Colon (tissue), 2 donors: Measurements from ENCODE around the gene MPV17.
"Not testable (repeated sequence)": the region's sequence is repeated elsewhere in the genome, so short reads cannot be mapped to it uniquely, and the experiment has no call there.

Experiments used
- FAIRE-seq: peaks from 2 replicates; lab custom pipeline; 2012; peaks lifted over from hg19 to GRCh38; lab: Jason Lieb, UNC
- donor health status: control.
- donor health status: control.

The MPV17 gene

GRCh38 chr2:27297195-27297594 is 25.7 kb downstream of the MPV17 start:
- FAIRE-seq, result no peak

- no peak for FAIRE-seq
Measured at GRCh38 chr2:27296481-27296880, 26.4 kb downstream of the MPV17 start.

- no peak for FAIRE-seq
Measured at GRCh38 chr2:27294928-27295327, 28.0 kb downstream of the MPV17 start.

- no peak for FAIRE-seq
Measured at GRCh38 chr2:27291865-27292264, 31.0 kb downstream of the MPV17 start.

GRCh38 chr2:27290549-27290948 is 32.3 kb downstream of the MPV17 start:
- FAIRE-seq, result no peak

- FAIRE-seq, result no peak
Measured at GRCh38 chr2:27288610-27289009, 34.3 kb downstream of the MPV17 start.

GRCh38 chr2:27285481-27285880 is 37.4 kb downstream of the MPV17 start:
- FAIRE-seq, result no peak

GRCh38 chr2:27284996-27285395 is 37.9 kb downstream of the MPV17 start:
- FAIRE-seq, result no peak

- FAIRE-seq, result no peak
Measured at GRCh38 chr2:27282892-27283291, 40.0 kb downstream of the MPV17 start.

GRCh38 chr2:27281855-27282559 is 40.9 kb downstream of the MPV17 start, which contains the start of gene TRIM54:
TRIM54 (plus strand) TSS chr2:27282429; CDS start chr2:27282732, 303 bp downstream.
- no peak for FAIRE-seq

- no peak for FAIRE-seq
Measured at GRCh38 chr2:27281442-27281841, 41.5 kb downstream of the MPV17 start.

- no peak for FAIRE-seq
Measured at GRCh38 chr2:27280826-27281225, 42.1 kb downstream of the MPV17 start.

- FAIRE-seq, result no peak
Measured at GRCh38 chr2:27278010-27278409, 44.9 kb downstream of the MPV17 start.

GRCh38 chr2:27275211-27276150 is 47.4 kb downstream of the MPV17 start, which contains the start of gene DNAJC5G:
DNAJC5G (plus strand) TSS chr2:27275433; CDS start chr2:27276729, 1,296 bp downstream.
- no peak for FAIRE-seq

GRCh38 chr2:27272537-27273522 is 50.1 kb downstream of the MPV17 start:
- not testable (repeated sequence) for FAIRE-seq

GRCh38 chr2:27271631-27272340 is 51.1 kb downstream of the MPV17 start:
- no peak for FAIRE-seq

GRCh38 chr2:27270670-27271069 is 52.2 kb downstream of the MPV17 start:
- FAIRE-seq, result no peak

- no peak for FAIRE-seq
Measured at GRCh38 chr2:27270131-27270530, 52.8 kb downstream of the MPV17 start.

- FAIRE-seq, result not testable (repeated sequence)
Measured at GRCh38 chr2:27268296-27268695, 54.6 kb downstream of the MPV17 start.

GRCh38 chr2:27265536-27265870 is 57.4 kb downstream of the MPV17 start:
- no peak for FAIRE-seq
